Measurements from ENCODE around the gene CHST6.
"Not testable (repeated sequence)": the region's sequence is repeated elsewhere in the genome, so short reads cannot be mapped to it uniquely, and the experiment has no call there.

Gene CHST6

GRCh38 chr16:75472908-75473877, 22.0 kb downstream of the CHST6 start:
- Mint-ChIP-seq H3K4me3 (no peak overlapping the region), H3K36me3 (ENCODE audit: low read depth) (no peaks in the 10 kb centered on the region), H3K27ac (no peak overlapping the region), H3K9me3 (no peaks in the 10 kb centered on the region), H3K4me1 (ENCODE audit: low read depth) (peaks cover 1% of the 10 kb centered on the region), H3K27me3 (peaks cover 5% of the 10 kb centered on the region)
- no peak for DNase-seq

DNA sequence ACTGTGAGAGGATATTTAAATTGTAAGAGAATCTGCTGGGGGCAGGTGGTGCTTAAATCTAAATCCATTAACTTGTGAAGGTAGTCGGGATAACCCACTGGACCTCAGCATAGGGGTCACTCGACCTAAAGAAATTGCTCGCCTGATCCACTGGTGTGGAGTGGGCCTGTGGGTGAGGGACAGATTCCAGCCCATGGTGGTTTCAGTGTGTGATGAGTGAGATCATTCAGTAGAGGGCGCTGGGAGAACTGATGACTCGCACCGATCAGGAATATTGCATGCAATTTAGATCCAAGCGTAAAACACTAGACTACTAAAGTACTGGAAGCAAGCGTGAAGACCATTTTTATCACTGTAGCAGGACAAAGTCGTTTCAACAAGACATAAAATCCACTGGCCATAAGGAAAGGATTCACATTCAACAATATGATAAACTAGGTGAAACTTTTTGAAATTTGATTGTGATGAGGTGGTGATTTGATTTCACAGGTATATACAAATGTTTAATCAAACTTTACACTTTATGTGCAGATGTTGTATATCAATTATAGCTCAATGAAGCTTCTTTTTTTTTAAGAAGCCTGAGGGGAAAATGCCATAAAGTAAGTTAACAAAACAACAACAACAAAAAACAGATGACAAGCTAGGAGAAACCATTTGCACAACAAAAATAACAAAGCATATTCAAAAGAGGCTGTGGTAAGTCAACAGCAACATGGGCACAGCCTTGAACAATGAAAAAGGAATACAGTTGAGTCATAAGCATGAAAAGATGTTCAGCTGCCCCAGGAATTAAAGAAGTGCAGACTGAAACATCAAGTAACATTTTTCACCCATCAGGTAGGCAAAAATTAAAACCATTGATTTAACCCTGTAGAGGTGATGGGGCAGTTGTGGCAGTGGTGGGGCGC, 23.3 kb downstream of the CHST6 start:
- Mint-ChIP-seq H3K36me3 (ENCODE audit: low read depth) (no peaks in the 10 kb centered on the region), H3K27ac (no peak overlapping the region), H3K27me3 (peaks cover 3% of the 10 kb centered on the region), H3K4me3 (no peak overlapping the region), H3K9me3 (no peaks in the 10 kb centered on the region), H3K4me1 (ENCODE audit: low read depth) (peaks cover 1% of the 10 kb centered on the region)
- DNase-seq = no peak

GRCh38 chr16:75466760-75467159, 28.5 kb downstream of the CHST6 start:
- peaks cover 17% of the 10 kb centered on the region for H3K36me3 Mint-ChIP-seq (ENCODE audit: low read depth)
- H3K9me3 Mint-ChIP-seq = no peaks in the 10 kb centered on the region
- H3K27me3 Mint-ChIP-seq = no peaks in the 10 kb centered on the region
- peaks cover 28% of the 10 kb centered on the region for H3K4me1 Mint-ChIP-seq (ENCODE audit: low read depth)
- H3K27ac Mint-ChIP-seq = no peak overlapping the region
- no peak for DNase-seq
- H3K4me3 Mint-ChIP-seq = no peak overlapping the region

- peak within 1 kb of the TSS; percentile 91 for H3K4me3 Mint-ChIP-seq
- DNase-seq = peak; percentile 99
These were observed 30.9 kb downstream of the CHST6 start, which contains the start of gene TMEM170A for GRCh38 chr16:75464122-75464918. TMEM170A (minus strand) TSS chr16:75464689; CDS start chr16:75464600, 89 bp downstream.

GRCh38 chr16:75463389-75464121, 31.7 kb downstream of the CHST6 start:
- DNase-seq, H3K27me3 Mint-ChIP-seq, H3K9me3 Mint-ChIP-seq: not testable (repeated sequence)
- H3K4me3 Mint-ChIP-seq = peak overlapping the region; percentile 91
- peak overlapping the region; percentile 94 for H3K27ac Mint-ChIP-seq
- H3K36me3 Mint-ChIP-seq (ENCODE audit: low read depth) = peaks cover 34% of the 10 kb centered on the region
- peaks cover 55% of the 10 kb centered on the region for H3K4me1 Mint-ChIP-seq (ENCODE audit: low read depth)

More at GRCh38 chr16:75464122-75464918, 30.9 kb downstream of the CHST6 start, which contains the start of gene TMEM170A:
- H3K27ac Mint-ChIP-seq = peak within 1 kb of the TSS; percentile 96
- no peaks in the 10 kb centered on the region for H3K9me3 Mint-ChIP-seq
- H3K36me3 Mint-ChIP-seq (ENCODE audit: low read depth) = peaks cover 33% of the 10 kb centered on the region
- H3K27me3 Mint-ChIP-seq = no peaks in the 10 kb centered on the region
- peaks cover 52% of the 10 kb centered on the region for H3K4me1 Mint-ChIP-seq (ENCODE audit: low read depth)

- Mint-ChIP-seq H3K36me3 (ENCODE audit: low read depth) (peaks cover 40% of the 10 kb centered on the region), H3K27me3 (no peaks in the 10 kb centered on the region)
These were observed 32.4 kb downstream of the CHST6 start for GRCh38 chr16:75462806-75463205.

DNA sequence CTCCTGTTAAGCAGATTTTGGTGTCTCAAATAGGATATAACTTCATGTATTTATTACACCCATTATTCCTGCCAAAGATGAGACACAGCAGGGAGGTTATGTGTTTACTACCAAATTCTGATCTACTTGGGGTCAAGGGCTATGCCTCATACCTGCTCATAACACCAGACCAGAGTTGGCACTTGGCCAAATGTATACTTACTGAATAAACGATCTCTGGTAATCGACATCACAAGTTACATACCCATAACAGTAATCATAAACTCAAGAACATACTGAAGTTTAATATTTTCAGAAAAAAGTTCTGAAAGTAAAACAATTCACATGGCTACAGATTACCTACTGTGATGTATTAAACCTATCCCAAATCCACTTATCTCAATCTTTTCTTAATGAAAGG, 33.7 kb downstream of the CHST6 start:
- Mint-ChIP-seq H3K36me3 (ENCODE audit: low read depth) (peaks cover 40% of the 10 kb centered on the region), H3K27me3 (no peaks in the 10 kb centered on the region), H3K9me3 (no peaks in the 10 kb centered on the region), H3K4me1 (ENCODE audit: low read depth) (peaks cover 68% of the 10 kb centered on the region), H3K4me3 (no peak overlapping the region), H3K27ac (peak overlapping the region; percentile 12)
- no peak for DNase-seq

More at GRCh38 chr16:75462806-75463205, 32.4 kb downstream of the CHST6 start:
- H3K4me1 Mint-ChIP-seq (ENCODE audit: low read depth) = peaks cover 62% of the 10 kb centered on the region
- H3K27ac Mint-ChIP-seq = peak overlapping the region; percentile 94
- peak overlapping the region; percentile 91 for H3K4me3 Mint-ChIP-seq
- no peak for DNase-seq
- H3K9me3 Mint-ChIP-seq = no peaks in the 10 kb centered on the region

DNA sequence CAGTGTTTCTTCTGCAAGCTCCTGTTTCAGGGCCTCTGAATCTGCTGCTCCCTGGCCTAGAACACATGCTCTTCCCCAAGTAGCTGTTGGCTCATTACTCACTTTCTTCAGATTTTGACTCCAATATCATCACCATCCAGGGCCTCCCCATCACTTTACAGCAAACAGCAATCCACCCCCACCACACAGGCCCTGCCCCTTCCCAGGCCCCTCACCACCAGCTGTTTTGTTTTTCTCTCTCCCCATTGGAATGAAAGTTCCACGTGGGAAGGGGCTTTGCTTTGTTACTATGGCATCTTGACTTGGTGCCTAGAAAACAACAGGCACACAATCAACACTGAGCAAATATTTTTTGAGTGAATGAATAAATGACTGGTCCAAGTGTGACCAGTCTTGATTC, 34.8 kb downstream of the CHST6 start:
- Mint-ChIP-seq H3K36me3 (ENCODE audit: low read depth) (peaks cover 40% of the 10 kb centered on the region), H3K27me3 (no peaks in the 10 kb centered on the region), H3K4me3 (no peak overlapping the region), H3K4me1 (ENCODE audit: low read depth) (peaks cover 76% of the 10 kb centered on the region), H3K9me3 (no peaks in the 10 kb centered on the region), H3K27ac (peak overlapping the region; percentile 27)
- no peak for DNase-seq

DNA sequence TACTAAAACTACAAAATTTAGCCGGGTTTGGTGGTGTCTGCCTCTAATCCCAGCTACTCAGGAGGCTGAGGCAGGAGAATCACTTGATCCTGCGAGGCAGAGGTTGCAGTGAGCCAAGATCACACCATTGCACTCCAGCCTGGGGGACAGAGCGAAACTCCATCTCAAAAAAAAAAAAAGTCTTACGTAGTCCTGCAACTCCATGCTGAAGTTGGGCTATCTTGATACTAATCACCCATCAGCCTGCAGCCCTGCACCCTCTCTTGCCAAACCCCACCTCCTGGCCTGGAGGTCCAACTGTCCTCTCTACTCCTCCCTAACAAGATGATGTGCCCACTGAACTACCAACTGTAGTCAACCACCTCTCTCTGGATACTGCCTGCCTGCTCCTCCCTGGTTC, 35.5 kb downstream of the CHST6 start:
- peaks cover 40% of the 10 kb centered on the region for H3K36me3 Mint-ChIP-seq (ENCODE audit: low read depth)
- H3K27me3 Mint-ChIP-seq = no peaks in the 10 kb centered on the region
- H3K27ac Mint-ChIP-seq = peak overlapping the region; percentile 10
- no peak overlapping the region for H3K4me3 Mint-ChIP-seq
- H3K9me3 Mint-ChIP-seq = no peaks in the 10 kb centered on the region
- H3K4me1 Mint-ChIP-seq (ENCODE audit: low read depth) = peaks cover 72% of the 10 kb centered on the region
- DNase-seq = no peak

GRCh38 chr16:75458439-75458838, 36.8 kb downstream of the CHST6 start:
- no peak for DNase-seq
- Mint-ChIP-seq H3K4me3 (no peak overlapping the region), H3K27ac (no peak overlapping the region), H3K36me3 (ENCODE audit: low read depth) (peaks cover 36% of the 10 kb centered on the region), H3K4me1 (ENCODE audit: low read depth) (peaks cover 81% of the 10 kb centered on the region), H3K9me3 (no peaks in the 10 kb centered on the region), H3K27me3 (no peaks in the 10 kb centered on the region)

DNA sequence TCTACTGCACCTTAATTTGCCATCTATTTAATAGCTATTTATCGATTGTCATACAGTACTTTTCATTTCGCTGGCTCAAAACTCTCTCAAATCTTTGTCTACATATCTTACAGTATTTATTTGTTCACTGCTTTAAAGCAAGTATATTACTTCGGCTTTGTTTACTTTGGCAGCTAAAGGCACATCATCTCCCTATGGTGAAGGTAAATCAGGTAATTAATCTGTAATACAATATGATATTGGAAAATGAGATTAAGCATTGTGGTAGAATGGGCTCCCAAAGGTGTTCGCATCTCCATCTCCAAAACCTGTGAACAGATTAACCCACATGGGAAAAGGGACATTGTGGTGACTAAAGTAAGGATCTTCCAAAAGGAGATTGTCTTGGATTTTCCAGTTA, 37.2 kb downstream of the CHST6 start:
- Mint-ChIP-seq H3K36me3 (ENCODE audit: low read depth) (peaks cover 34% of the 10 kb centered on the region), H3K4me3 (no peak overlapping the region), H3K9me3 (no peaks in the 10 kb centered on the region), H3K4me1 (ENCODE audit: low read depth) (peaks cover 81% of the 10 kb centered on the region), H3K27me3 (no peaks in the 10 kb centered on the region), H3K27ac (no peak overlapping the region)
- DNase-seq = no peak

DNA sequence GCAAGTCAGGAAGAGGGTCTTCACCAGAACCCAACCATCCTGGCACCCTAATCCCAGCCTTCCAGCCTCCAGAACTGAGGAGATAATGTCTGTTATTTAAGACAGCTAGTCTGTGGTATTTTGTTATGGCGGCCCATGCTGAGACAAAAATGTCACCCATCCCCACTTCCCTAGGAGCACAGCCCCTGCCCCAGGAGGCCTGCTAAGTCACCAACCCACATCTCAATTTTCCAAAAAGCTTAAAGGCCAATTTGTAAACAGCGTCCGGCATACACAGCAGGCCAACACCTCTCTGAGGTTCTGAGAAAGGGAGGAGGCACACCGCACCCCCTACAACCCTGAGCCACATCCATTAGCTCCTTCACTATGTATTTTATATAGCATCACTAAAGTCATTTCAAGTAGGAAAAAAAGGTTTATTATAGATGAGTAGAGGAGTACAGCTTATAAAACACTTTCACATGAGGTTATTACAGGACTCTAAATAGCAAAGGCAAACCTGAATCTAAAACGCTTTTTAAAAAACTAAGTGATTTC, 37.7 kb downstream of the CHST6 start:
- H3K4me1 Mint-ChIP-seq (ENCODE audit: low read depth) = peaks cover 81% of the 10 kb centered on the region
- no peaks in the 10 kb centered on the region for H3K9me3 Mint-ChIP-seq
- no peak for DNase-seq
- H3K27me3 Mint-ChIP-seq = no peaks in the 10 kb centered on the region
- peaks cover 32% of the 10 kb centered on the region for H3K36me3 Mint-ChIP-seq (ENCODE audit: low read depth)
- no peak overlapping the region for H3K27ac Mint-ChIP-seq
- H3K4me3 Mint-ChIP-seq = no peak overlapping the region

GRCh38 chr16:75456971-75457370, 38.3 kb downstream of the CHST6 start:
- no peaks in the 10 kb centered on the region for H3K27me3 Mint-ChIP-seq
- no peak for DNase-seq
- H3K4me1 Mint-ChIP-seq (ENCODE audit: low read depth) = peaks cover 76% of the 10 kb centered on the region
- H3K9me3 Mint-ChIP-seq = no peaks in the 10 kb centered on the region
- peaks cover 29% of the 10 kb centered on the region for H3K36me3 Mint-ChIP-seq (ENCODE audit: low read depth)
- H3K27ac Mint-ChIP-seq = no peak overlapping the region
- H3K4me3 Mint-ChIP-seq = no peak overlapping the region
